ENCODE measurements around the gene ZNRF1.
"Not testable (repeated sequence)": the region's sequence is repeated elsewhere in the genome, so short reads cannot be mapped to it uniquely, and the experiment has no call there.

The ZNRF1 gene

GRCh38 chr16:74989864-74990263 is 9.0 kb upstream of the ZNRF1 start:
- H3K18ac ChIP-seq (ENCODE audit: low read depth in 1 of 2, low read length in 2 of 2); H2BK120ac ChIP-seq (ENCODE audit: low read depth, low read length); H2AFZ ChIP-seq (ENCODE audit: low read depth, low read length); H3K4me2 ChIP-seq (ENCODE audit: low read length, poor library complexity, severe bottlenecking); DNase-seq; H3K4me1 ChIP-seq (ENCODE audit: control insufficient read depth, insufficient read depth, low read depth, low read length); H3K23ac ChIP-seq (ENCODE audit: low read length in 2 of 2); H3K36me3 ChIP-seq (ENCODE audit: control insufficient read depth in 1 of 2, insufficient read depth in 2 of 2, low read depth in 1 of 2, low read length in 2 of 2); H3K9ac ChIP-seq (ENCODE audit: low read length); H2BK5ac ChIP-seq (ENCODE audit: low read depth, low read length, poor library complexity, severe bottlenecking); H3K14ac ChIP-seq (ENCODE audit: low read length in 2 of 2); H4K91ac ChIP-seq (ENCODE audit: low read length); H2AK5ac ChIP-seq (ENCODE audit: low read length, severe bottlenecking); H4K8ac ChIP-seq (ENCODE audit: low read length); H3K4ac ChIP-seq (ENCODE audit: low read depth in 1 of 2, low read length in 2 of 2); H2BK15ac ChIP-seq (ENCODE audit: low read depth, poor library complexity, severe bottlenecking); H3K27ac ChIP-seq (ENCODE audit: low read length, poor library complexity, severe bottlenecking); H3K4me3 ChIP-seq (ENCODE audit: insufficient read depth in 1 of 2, low read depth in 1 of 2, low read length in 2 of 2); H2BK12ac ChIP-seq (ENCODE audit: low read length in 2 of 2); H3K27me3 ChIP-seq (ENCODE audit: control insufficient read depth in 1 of 2, insufficient read depth in 1 of 2, low read length in 2 of 2); H3K79me1 ChIP-seq (replicated peaks; ENCODE audit: low read length, poor library complexity, severe bottlenecking); H3K9me3 ChIP-seq (ENCODE audit: control insufficient read depth, low read length): not testable (repeated sequence)
- 75% methylated on average over 1 of the region's 3 CpGs for WGBS

DNA sequence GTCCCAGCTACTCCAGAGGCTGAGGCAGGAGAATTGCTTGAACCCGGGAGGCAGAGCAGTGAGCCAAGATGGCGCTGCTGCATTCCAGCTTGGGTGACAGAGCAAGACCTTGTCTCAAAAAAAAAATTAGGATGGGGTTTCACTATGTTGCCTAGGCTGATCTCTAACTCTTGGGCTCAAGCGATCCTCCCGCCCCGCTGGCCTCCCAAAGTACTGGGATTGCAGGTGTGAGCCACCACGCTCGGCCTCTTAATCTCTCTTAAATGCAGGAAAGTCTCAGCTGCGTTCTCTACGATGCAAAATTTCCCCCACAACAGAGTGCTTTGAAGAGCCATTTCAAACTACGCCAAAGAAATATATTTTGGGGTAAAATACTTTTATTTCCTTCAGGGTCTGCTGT is 8.0 kb upstream of the ZNRF1 start:
- Histone ChIP-seq H3K27ac (ENCODE audit: low read length, poor library complexity, severe bottlenecking) (no peak overlapping the region), H3K23ac (ENCODE audit: low read length in 2 of 2) (no peak overlapping the region), H4K8ac (ENCODE audit: low read length) (no peak overlapping the region), H3K9ac (ENCODE audit: low read length) (no peak overlapping the region), H3K9me3 (ENCODE audit: control insufficient read depth, low read length) (no peaks in the 10 kb centered on the region), H3K14ac (ENCODE audit: low read length in 2 of 2) (no peak overlapping the region), H3K4me2 (ENCODE audit: low read length, poor library complexity, severe bottlenecking) (no peak overlapping the region), H2BK15ac (ENCODE audit: low read depth, poor library complexity, severe bottlenecking) (no peak overlapping the region), H2BK120ac (ENCODE audit: low read depth, low read length) (no peak overlapping the region), H3K4ac (ENCODE audit: low read depth in 1 of 2, low read length in 2 of 2) (no peak overlapping the region), H3K36me3 (ENCODE audit: control insufficient read depth in 1 of 2, insufficient read depth in 2 of 2, low read depth in 1 of 2, low read length in 2 of 2) (no peaks in the 10 kb centered on the region), H2BK12ac (ENCODE audit: low read length in 2 of 2) (no peak overlapping the region), H3K4me3 (ENCODE audit: insufficient read depth in 1 of 2, low read depth in 1 of 2, low read length in 2 of 2) (no peak overlapping the region), H3K79me1 (replicated peaks; ENCODE audit: low read length, poor library complexity, severe bottlenecking) (no peaks in the 10 kb centered on the region), H2BK5ac (ENCODE audit: low read depth, low read length, poor library complexity, severe bottlenecking) (no peak overlapping the region), H2AK5ac (ENCODE audit: low read length, severe bottlenecking) (no peak overlapping the region), H2AFZ (ENCODE audit: low read depth, low read length) (no peak overlapping the region), H3K18ac (ENCODE audit: low read depth in 1 of 2, low read length in 2 of 2) (no peak overlapping the region), H3K4me1 (ENCODE audit: control insufficient read depth, insufficient read depth, low read depth, low read length) (peaks cover 4% of the 10 kb centered on the region), H3K27me3 (ENCODE audit: control insufficient read depth in 1 of 2, insufficient read depth in 1 of 2, low read length in 2 of 2) (no peaks in the 10 kb centered on the region), H4K91ac (ENCODE audit: low read length) (no peak overlapping the region)
- no peak for DNase-seq
- 94% methylated on average over 8 of the region's 10 CpGs for WGBS

- no peak overlapping the region for H3K4ac ChIP-seq (ENCODE audit: low read depth in 1 of 2, low read length in 2 of 2)
- H3K27me3 ChIP-seq (ENCODE audit: control insufficient read depth in 1 of 2, insufficient read depth in 1 of 2, low read length in 2 of 2): no peaks in the 10 kb centered on the region
- H4K8ac ChIP-seq (ENCODE audit: low read length): no peak overlapping the region
- H4K91ac ChIP-seq (ENCODE audit: low read length): no peak overlapping the region
- no peak overlapping the region for H3K27ac ChIP-seq (ENCODE audit: low read length, poor library complexity, severe bottlenecking)
- H3K18ac ChIP-seq (ENCODE audit: low read depth in 1 of 2, low read length in 2 of 2): no peak overlapping the region
- H2AFZ ChIP-seq (ENCODE audit: low read depth, low read length): no peak overlapping the region
- no peaks in the 10 kb centered on the region for H3K9me3 ChIP-seq (ENCODE audit: control insufficient read depth, low read length)
- no peaks in the 10 kb centered on the region for H3K79me1 ChIP-seq (replicated peaks; ENCODE audit: low read length, poor library complexity, severe bottlenecking)
- H3K4me3 ChIP-seq (ENCODE audit: insufficient read depth in 1 of 2, low read depth in 1 of 2, low read length in 2 of 2): no peak overlapping the region
- no peak for DNase-seq
- no peak overlapping the region for H2BK15ac ChIP-seq (ENCODE audit: low read depth, poor library complexity, severe bottlenecking)
- no peaks in the 10 kb centered on the region for H3K36me3 ChIP-seq (ENCODE audit: control insufficient read depth in 1 of 2, insufficient read depth in 2 of 2, low read depth in 1 of 2, low read length in 2 of 2)
- 79% methylated on average over 5 of the region's 5 CpGs for WGBS
- H3K14ac ChIP-seq (ENCODE audit: low read length in 2 of 2): no peak overlapping the region
- no peak overlapping the region for H2BK12ac ChIP-seq (ENCODE audit: low read length in 2 of 2)
- H2BK5ac ChIP-seq (ENCODE audit: low read depth, low read length, poor library complexity, severe bottlenecking): no peak overlapping the region
- no peak overlapping the region for H3K9ac ChIP-seq (ENCODE audit: low read length)
- H2BK120ac ChIP-seq (ENCODE audit: low read depth, low read length): no peak overlapping the region
- no peak overlapping the region for H3K4me2 ChIP-seq (ENCODE audit: low read length, poor library complexity, severe bottlenecking)
- no peak overlapping the region for H3K23ac ChIP-seq (ENCODE audit: low read length in 2 of 2)
- peaks cover 4% of the 10 kb centered on the region for H3K4me1 ChIP-seq (ENCODE audit: control insufficient read depth, insufficient read depth, low read depth, low read length)
- H2AK5ac ChIP-seq (ENCODE audit: low read length, severe bottlenecking): no peak overlapping the region
Observed at GRCh38 chr16:74991268-74991592, 7.6 kb upstream of the ZNRF1 start.

DNA sequence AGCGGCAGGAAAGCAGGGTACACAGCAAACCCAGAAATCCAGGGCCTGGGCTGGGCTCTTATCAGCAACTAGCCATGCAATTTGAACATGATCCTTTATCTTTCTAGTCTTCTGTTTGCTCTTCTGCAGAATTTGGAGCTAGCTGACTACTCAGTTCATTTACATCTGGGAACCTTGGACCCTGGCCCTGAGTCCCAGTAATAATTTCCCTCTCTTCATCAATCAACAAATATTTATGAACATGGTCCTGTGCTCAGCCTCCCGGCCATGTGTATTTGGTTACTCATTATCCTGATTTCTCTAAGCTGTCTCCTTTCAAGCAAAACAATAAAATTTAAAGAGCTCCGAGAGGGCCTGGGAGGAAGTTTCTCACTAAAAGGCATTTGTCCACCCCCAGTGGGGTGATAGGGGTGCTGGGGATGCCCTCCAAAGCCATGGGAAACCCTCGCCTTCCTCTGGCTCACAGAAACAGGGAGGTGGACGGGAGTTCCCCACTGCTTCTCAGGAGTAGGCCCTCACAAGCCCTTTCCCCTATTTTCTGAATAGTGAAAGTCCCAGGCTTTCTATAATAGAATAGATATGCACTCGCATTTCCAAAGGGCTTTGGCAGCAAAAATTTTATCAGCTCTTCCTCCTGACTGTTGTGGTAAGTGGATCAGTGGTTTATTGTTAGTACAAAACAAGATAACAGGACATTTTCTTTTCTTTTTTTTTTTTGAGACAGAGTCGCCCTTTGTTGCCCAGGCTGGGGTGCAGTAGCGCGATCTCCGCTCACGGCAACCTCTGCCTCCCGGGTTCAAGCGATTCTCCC is 7.0 kb upstream of the ZNRF1 start:
- H2AK5ac ChIP-seq (ENCODE audit: low read length, severe bottlenecking): no peak overlapping the region
- H3K9ac ChIP-seq (ENCODE audit: low read length): peak overlapping the region; percentile 53
- no peak overlapping the region for H3K4me3 ChIP-seq (ENCODE audit: insufficient read depth in 1 of 2, low read depth in 1 of 2, low read length in 2 of 2)
- no peak overlapping the region for H3K4me2 ChIP-seq (ENCODE audit: low read length, poor library complexity, severe bottlenecking)
- DNase-seq: no peak
- H3K79me1 ChIP-seq (replicated peaks; ENCODE audit: low read length, poor library complexity, severe bottlenecking): no peaks in the 10 kb centered on the region
- 83% methylated on average over 12 of the region's 13 CpGs for WGBS
- no peak overlapping the region for H2BK5ac ChIP-seq (ENCODE audit: low read depth, low read length, poor library complexity, severe bottlenecking)
- no peak overlapping the region for H3K23ac ChIP-seq (ENCODE audit: low read length in 2 of 2)
- no peaks in the 10 kb centered on the region for H3K36me3 ChIP-seq (ENCODE audit: control insufficient read depth in 1 of 2, insufficient read depth in 2 of 2, low read depth in 1 of 2, low read length in 2 of 2)
- no peaks in the 10 kb centered on the region for H3K27me3 ChIP-seq (ENCODE audit: control insufficient read depth in 1 of 2, insufficient read depth in 1 of 2, low read length in 2 of 2)
- no peak overlapping the region for H2AFZ ChIP-seq (ENCODE audit: low read depth, low read length)
- no peak overlapping the region for H3K14ac ChIP-seq (ENCODE audit: low read length in 2 of 2)
- no peak overlapping the region for H2BK15ac ChIP-seq (ENCODE audit: low read depth, poor library complexity, severe bottlenecking)
- H2BK120ac ChIP-seq (ENCODE audit: low read depth, low read length): no peak overlapping the region
- no peak overlapping the region for H2BK12ac ChIP-seq (ENCODE audit: low read length in 2 of 2)
- no peak overlapping the region for H3K4ac ChIP-seq (ENCODE audit: low read depth in 1 of 2, low read length in 2 of 2)
- no peak overlapping the region for H3K18ac ChIP-seq (ENCODE audit: low read depth in 1 of 2, low read length in 2 of 2)
- no peak overlapping the region for H4K91ac ChIP-seq (ENCODE audit: low read length)
- peaks cover 4% of the 10 kb centered on the region for H3K4me1 ChIP-seq (ENCODE audit: control insufficient read depth, insufficient read depth, low read depth, low read length)
- no peaks in the 10 kb centered on the region for H3K9me3 ChIP-seq (ENCODE audit: control insufficient read depth, low read length)
- no peak overlapping the region for H4K8ac ChIP-seq (ENCODE audit: low read length)
- peak overlapping the region; percentile 10 for H3K27ac ChIP-seq (ENCODE audit: low read length, poor library complexity, severe bottlenecking)
